Muscle of arm (tissue), 12 donors: ENCODE measurements around the gene AJUBA. TPM values are rescaled to one million over a fixed set of nuclear protein-coding genes. Genes with fewer than 3 reads are reported as not detected.
"Not testable (repeated sequence)": the region's sequence is repeated elsewhere in the genome, so short reads cannot be mapped to it uniquely, and the experiment has no call there.

Experiments
- DNase-seq: peaks from one replicate; pipeline ENCODE4 v3.0.0-alpha.2; 2013
- polyA plus RNA-seq, 12 donors: library from polyadenylated mRNA; unstranded; fragments of 120-200 nt; gene quantifications; one replicate each; pipeline ENCODE4 v1.2.1, GENCODE V29; 2013; ENCODE audit not compliant: insufficient read length in 12 of 12

Gene AJUBA
- polyA plus RNA-seq, 12 donors = 36.7 to 167 (median 42.0) TPM

DNA sequence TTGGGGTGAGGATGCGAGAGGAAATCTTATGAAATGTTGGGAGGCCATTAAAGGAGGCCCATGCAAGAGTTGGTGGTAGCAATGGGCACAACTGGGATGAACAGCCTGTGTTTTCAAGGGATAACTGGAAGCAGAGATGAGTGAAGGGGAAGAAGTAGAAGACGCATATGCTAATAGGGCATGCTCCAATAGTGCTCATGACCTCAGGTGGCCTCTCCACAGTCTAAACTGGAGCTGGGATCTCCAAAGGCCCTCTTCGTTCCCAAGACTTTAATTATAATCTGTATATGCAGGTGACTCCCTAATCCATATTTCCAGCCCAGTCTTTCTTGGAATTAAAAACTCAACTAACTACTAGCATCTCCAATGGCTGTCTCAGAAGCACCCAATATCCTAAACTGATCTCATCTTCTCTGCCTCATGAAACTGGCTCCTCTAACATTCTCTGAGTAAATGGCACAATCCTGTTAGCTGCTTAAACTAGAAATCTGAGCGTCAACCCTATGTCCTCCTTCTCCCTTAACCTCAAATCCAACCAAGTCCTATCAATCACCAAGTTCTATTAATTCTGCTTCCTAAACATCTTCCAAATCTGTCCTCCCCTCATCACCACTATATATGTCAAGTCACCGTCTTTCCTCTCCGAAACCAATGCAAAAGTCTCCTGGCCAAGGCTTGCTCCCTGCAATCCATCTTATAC is 2.8 kb upstream of the AJUBA start:
- DNase-seq = no peak

DNA sequence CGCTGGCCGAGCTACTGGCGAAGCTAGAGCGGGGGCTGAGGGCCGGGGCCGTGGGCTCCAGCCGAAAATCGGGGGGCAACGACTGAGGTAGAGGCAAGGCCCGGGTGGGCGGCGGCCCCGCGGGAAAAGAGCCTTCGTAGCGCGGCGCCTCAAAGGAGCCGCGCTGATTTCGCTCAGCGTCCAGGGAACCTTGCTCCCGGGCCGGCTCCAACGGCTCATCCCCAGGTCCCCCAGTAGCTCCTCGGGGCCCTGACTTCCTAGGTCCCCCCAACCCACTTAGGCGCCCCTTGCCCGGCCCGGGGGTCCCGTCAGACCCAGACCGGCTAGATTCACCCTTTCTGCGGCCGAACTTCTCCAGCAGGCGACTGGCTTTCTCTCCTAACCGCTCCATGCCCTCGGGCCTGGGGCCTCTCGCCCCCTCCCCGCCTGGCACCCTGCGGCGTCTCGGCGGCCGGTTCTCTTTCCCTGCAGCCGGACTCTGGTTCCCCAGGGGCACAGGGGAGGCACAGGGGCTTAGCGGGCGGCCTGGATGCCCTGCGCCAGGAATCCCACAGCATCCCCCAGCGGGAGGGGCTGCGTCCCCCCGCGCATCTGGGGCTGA is 375 bp downstream of the AJUBA start:
- no peak for DNase-seq

DNA sequence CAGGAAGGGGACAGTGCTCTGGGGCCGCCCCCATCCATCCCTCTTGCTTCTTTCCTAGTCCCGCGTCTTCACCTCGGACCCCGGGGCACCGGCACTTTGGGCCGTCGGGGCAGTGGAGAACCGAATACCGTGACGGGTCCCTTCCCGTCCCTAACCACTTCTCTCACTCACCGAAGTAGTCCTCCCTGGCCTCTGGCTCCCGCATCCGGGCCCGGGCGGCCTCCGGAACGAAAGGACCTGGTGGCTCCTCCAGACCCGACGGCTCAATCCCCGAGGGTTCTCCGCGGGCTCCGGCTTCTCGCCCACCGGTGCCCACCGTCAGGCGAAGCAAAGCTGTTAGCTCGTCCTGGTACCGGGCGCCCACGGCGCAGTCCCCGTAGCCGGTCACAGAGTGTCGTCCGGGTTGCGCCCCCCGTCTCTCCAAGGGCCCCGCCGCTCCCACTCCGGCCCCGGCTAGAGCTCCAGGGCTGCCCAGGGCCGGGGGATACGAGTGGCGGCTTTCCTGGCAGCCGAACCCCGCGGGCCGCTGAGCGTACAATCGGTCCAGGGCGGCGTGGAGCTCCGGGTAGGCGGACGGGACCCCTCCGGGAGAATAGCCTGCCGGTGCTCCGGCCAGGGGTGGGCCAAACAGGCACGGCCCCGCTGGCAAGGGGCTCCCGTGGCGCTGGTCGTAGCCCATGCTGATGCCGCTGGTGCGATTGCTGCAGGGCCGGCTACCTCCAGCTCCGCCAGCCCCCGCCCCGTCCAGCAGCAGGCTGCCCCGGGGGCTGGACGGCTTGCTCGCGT is 1.1 kb downstream of the AJUBA start:
- DNase-seq = no peak

DNA sequence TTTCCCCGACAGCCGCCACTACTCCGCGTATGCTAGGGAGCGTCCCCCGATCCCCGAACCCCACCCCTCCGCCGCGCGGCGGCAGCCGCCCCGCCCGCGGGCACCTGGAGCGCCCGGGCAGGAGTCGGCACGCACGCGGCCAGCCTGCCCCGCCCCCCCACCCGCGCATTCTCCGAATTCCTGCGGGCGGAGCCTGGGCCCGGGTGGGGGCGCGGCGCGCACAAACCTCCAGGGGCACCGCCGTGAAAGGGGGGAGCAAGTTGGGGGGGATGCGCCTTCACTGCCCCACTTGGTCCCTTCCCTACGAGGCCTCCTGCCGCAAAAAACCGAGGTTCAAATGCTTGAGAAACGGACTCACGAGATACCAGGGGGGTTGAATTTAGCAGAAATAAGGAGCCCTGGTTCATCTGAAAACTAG is 1.7 kb downstream of the AJUBA start:
- DNase-seq = no peak

DNA sequence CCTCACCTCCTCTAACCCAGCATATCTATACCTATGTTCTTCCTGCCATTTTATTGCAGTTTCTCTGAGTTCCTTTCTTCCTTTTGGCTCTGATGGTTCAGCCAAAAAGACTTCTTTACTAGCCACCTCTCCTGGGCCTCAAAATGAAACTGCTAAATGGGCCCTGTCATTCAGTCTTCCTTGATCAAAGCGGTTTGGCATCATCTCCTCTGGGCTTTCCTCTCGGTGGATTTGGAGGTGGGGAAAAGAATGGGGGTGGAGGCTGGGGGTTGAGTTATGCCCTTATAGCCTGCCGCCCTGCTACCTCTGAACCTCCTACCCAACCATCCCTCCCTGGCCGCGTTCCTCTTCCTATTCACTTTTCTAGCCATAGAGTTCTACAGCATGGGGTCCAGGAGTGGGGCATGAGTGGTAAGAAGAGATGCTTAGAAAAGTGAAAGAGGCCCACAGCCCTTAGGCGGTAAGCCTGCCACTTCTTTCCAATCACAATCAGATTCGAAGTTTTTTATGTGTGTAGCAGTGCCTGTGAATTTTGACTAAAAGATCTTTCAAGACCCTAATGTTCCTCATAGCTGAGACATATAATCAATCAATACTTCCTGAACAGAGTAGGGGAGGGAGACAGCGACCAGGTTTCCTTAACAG is 2.5 kb downstream of the AJUBA start:
- no peak for DNase-seq

DNA sequence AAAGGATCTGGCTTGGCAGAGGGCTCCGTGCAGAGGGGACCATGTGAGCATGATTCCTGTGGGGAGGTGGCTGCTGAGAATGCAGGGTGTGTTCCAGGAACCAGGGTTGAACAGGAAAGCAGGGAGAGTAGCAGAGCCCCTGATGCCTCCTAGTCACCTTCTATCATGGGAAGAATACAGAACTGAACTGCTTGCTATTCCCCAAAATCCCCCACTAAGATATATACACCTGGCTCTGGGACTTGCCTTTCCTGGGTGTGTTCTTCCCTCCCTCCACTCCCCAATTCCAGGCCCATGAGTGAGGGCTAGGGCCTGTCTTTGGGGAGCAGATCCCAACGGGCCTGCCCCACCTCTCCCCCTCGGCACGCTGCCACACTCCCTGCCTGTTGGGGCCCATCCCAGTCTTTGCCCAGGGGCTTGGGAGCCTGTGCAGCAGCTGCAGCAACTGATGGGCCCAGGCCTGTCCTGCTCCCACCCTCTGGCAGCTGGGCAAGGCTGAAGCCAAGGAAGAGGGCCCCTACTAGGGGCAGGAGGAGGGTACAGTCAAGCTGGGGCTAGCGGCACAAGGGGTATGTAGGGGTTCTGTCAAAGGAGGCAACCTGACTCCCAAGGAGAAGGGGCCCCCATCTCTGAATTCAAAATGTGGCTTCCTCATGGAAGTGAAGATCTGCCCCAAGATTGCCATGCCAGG is 3.2 kb downstream of the AJUBA start:
- DNase-seq = no peak

DNA sequence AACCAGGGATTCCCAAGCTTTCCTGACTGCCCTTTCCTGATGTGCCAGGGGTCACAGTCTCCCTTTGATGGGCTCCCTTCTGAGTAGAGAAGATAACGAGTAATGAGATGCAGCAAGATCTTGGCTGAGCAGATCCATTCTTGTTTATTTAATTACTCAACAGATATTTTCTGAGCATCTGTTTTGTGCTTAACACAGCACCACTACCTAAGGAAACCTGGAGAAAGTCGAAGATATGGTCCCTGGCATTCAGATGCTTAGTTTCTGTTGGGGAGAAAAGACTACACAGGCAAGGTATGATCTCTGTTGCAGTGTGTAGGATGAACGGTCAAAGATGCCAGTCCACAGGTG is 3.9 kb downstream of the AJUBA start:
- DNase-seq = no peak

DNA sequence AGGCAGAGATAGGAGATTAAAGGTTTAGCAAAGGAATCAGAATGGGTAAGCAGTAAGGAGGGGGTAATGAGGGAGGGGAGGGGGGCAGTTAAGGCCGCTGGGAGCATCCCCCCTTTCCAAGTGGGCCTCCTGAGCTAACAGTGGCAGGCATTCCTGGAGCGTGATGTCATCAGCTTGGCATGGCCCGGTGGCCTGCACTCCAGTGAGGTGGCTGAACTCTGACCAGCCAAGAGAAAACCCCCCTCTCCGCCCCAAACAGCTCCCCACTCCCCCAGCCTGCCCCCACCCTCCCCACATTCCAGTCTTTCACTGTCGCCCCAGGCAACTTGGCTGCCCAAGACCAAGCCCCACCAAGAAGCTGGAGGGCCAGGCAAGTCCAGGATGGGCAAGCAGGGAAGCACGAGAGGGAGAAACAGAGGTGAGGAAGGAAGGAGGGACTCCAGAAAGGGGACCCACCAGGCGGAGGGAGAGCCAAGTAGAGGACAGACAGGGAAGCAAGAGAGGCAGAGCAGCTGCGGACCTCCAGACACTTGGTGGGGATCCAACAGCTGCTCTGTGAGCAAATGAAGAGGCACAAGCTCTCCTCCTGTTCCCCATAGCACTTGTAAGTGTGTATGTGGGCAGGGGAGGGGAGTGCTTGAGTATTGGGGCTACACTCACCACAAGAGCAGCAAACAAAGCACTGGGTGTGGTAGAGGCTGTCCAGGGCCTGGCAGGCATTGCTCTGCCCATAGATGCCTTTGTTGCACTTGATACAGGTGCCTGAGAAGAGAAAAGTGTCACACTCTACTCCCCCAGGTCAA is 4.5 kb downstream of the AJUBA start:
- DNase-seq = peak; percentile 75

DNA sequence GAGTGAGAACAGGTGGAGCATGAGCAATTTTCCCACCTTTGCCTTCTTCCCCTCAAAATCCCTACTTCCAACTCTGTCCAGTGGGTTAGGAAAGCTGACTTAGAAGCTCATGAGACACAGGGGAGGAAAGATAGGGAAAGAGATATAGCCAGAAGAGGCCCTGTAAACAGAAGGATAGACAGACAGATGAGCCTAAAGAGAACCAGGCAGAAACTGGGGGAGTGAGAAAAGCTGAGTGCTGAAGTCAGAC is 5.0 kb downstream of the AJUBA start:
- DNase-seq = no peak

DNA sequence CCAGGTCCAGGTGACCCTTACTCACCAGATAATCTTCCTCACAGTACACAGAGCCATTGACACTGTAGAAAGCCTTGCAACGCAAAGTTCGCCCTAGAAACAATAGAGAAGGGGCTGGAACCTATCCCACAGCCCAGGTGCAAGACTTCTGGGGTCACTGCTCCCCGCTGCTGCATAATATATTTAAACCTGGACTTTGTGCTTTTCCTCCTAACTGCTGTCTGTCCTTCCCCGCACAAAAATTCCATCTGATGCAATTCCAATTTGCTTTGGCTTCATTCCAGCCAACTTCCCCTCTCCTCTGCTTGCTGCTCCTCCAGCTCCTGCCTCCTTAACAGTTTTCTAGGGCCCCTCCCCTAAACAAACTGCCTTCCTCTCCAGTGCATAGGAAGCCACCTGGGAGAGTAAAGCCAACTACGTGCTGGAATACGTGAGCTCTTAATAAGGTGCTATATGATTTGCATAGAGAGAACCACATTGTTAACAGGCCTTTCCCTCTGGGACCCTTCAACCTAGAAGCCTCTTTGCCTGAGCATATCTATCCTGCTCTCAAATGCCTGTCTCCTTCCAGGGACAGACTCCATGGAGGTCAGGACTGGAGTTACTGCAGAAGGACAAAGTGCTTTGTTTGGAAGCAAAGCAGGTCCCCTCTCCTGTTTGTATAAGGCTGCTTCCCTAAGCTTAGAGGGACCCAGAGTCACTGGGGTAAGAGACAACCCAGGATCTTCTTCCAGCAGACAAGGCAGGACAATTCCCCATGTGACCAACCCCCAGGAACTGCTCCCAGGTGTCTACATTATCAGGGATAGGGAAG is 5.5 kb downstream of the AJUBA start:
- DNase-seq = no peak

DNA sequence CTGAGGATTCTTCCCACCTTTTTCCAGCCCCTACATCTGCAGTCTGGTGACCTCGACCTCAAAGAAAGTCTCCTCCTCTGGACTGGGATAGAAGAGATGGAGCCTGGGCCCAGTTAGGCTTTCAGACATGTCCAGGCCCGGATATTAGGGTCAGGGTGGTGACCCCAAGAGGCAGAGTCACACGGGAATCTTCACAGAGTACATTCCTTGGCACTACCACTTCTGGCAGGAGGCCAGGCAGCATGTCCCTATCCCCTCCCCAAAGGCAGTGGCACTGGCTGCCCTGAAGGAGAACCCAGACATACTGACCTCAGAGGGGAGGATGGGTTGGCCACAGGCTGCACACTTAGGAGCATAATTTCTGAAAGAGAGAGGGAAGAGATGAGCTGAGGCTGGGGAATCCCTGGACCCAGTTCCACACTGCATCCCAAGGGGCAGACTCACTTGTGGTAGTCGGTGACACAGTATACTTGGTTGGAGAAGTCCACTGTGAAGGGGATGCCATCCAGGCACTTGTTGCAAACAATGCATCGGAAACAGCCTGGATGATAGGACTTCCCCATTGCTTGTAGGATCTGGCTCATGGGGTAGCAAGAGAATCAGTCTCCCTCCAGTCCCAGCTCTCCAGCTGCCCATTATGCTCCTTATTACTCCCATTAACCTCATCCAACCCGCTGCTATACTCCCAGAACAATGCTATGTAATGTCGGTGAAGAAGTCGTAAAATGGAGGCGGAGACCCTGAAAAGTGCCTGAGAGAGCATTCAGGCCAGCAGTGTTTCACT is 7.6 kb downstream of the AJUBA start:
- DNase-seq = no peak

DNA sequence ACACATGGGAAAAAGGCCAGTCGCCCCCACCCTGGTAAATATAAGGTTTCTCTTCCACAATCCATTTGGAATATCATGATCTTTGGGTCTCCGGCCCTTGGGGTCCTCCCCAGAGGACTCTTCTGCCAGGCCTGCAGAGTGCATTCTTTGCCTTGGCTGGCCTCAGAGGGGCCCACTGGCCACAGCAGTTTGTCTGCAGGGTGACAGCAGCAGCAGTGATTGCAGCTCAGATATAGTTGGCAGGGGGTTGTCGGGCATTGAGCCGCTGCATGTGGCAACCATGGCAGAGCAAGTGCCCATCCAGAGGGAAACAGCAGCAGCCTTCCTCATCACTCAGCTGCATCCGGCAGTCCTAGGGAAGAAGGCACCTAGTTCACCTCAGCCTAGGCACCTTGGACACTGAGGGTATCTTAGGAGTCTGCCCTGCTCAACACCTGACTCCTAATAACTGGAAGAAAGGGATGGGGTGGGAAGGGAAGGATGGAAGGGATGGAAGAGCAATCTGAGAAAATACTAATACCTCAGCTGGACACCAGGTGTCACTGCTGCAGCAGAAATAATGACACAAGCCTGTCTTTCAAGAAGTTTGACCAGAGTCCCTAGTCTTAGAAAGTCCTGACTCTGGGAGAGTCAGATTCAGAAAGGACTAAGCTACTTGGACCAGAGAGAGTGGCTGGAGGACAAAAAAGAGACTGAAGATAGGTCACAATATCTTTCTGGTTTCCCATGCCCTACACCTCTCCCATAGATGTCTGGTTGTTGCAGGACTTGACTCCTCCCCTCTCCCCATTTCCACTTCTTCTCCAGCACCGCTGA is 8.9 kb downstream of the AJUBA start:
- DNase-seq = peak; percentile 69

DNA sequence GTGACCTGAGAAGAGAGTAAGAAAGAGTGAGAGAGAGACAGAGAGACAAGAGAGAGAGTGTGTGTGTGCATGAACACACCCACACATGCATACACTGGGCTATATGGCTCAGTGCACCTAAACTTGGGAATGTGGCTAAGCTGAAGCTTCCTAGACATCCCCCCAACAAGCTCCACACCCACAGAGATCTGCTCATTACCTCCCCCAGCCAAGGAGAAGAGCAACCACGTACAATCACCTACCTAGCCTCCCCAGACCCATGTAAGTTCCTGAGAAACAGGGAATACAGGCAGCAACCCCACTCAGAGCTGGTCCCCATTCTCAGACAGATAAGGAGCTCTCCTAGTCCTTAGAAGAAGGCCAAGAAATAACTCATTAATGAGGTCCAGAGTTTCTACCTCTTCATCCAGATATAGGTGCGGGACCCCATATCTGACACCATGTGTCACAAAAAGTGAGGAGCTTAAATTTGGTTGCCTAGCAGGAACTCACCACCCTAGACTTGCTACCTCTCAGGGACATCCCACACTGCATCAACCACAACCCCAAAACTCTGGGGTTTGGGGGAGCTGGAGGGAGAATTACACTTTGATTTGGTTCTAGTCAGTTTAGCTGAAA is 9.9 kb downstream of the AJUBA start:
- no peak for DNase-seq

DNA sequence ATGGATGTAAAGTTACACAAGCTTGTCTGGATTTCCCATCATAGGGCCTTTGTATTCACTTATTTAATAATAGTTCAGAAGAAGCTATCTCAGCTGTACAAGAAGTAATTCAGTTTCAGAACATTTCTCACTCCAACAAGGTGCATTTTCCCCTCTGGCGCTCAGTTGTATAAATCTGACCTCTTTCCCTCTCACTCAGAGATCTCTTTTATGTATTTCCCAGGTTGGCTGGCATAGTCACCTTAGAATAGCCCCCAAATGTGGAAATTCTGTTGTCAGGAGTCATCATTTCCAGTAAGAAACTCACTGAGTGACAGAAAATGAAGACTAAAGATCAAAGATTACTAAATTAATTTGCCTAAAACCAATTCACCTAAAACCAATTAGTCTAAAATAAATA is 11.2 kb downstream of the AJUBA start:
- DNase-seq = no peak

DNA sequence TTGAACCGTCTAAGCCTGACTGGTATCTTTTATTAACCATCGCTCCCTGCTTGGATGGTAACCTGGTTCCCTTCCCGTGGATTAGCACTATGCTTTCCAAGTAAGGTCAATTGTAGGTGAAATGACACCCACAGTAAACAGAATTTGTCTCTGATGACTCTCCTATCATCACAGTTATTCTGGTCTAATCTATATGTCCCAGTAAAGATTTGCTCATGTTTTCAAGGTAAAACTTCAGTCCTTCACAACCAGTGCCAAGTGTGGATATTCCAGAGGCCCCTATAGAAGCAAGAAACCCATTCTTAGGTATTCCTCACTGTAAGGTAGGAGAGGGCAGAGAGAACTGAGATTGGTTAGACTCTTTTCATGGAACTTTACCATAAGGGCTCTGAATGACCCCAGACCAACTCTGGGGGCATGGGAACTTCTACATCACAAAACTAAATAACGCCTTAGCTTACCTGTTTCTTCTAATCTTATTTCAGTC is 15.5 kb downstream of the AJUBA start:
- no peak for DNase-seq

DNA sequence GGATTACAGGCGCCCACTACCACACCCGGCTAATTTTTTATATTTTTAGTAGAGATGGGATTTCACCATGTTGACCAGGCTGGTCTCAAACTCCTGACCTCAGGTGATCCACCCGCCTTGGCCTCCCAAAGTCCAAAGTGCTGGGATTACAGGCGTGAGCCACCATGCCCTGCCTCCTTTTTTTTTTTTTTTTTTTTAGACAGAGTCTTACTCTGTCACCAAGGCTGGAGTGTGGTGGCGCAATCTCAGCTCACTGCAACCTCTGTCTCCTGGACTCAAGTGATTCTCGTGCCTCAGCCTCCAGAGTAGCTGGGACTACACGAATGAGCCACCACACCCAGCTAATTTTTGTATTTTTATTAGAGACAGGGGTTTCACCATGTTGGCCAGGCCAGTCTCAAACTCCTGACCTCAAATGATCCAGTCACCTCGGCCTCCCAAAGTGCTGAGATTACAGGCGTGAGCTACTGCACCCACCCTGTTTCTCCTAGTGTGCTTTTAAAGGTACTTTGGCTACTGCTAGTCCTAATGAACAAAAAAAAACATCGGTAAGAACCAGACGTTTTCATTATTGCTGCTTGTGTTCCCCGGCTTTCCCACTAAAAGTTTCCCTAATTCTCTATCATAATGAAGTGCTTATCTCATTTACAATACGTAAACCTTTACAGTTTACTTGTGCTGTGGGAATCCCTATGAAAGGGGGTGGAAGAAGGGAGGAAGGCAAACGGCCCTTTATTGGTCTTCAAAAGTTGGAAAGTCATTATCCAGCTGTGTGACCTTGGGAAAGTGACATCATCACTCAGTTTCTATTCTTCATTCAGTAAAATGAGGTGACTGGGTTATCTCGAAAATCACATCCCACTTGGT is 16.2 kb downstream of the AJUBA start:
- DNase-seq = not testable (repeated sequence)

DNA sequence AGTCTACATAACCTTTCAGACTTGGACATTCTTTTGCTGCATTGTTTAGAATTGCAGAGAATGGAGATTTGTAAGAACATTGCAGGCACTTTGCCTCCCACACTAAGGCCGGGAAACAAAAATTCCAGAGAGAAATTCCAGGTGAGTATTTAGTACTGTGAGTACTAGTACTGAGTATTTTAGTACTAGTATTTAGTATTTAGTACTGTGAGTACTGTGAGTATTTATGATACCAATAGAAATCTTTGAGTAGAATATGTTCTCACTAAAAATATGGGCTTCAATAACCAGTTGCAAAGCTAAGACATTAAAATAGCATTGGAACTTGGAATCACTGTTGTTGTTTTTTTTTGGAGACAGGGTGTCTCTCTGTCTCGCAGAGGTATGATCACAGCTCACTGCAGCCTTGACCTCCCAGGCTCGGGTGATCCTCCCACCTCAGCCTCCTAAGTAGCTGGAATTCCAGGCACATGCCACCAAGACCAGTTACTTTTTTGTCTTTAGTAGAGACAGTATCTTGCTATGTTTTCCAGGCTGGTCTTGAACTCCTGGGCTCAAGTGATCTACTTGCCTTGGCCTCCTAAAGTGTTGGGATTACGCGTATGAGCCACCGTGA is 20.2 kb downstream of the AJUBA start:
- no peak for DNase-seq
